ENCODE measurements around the gene IL17B. TPM values are rescaled to one million over a fixed set of nuclear protein-coding genes. Genes with fewer than 3 reads are reported as not detected.

IL17B gene
- polyA plus RNA-seq, 1 donor (not counting 4 experiments of a cell fraction or from before 2014, with no cell fraction given): not detected

GRCh38 chr5:149409268-149409948, 30.3 kb upstream of the IL17B start:
- Histone ChIP-seq H3K9me3 (ENCODE audit: control insufficient read depth, low read depth, low read length) (no peaks in the 10 kb centered on the region), H3K4me3 (ENCODE audit: control insufficient read depth in 2 of 3, extremely low read depth in 1 of 3, insufficient read depth in 2 of 3, low read depth in 1 of 3, low read length in 3 of 3) (no peak overlapping the region), H3K9ac (ENCODE audit: control insufficient read depth, extremely low read depth, insufficient read depth, low read length) (no peak overlapping the region), H3K9me1 (ENCODE audit: control insufficient read depth, extremely low read depth, insufficient read depth, low read length) (no peaks in the 10 kb centered on the region), H3K4me1 (ENCODE audit: control insufficient read depth, extremely low read depth, insufficient read depth, low read length) (no peaks in the 10 kb centered on the region), H3K4me2 (ENCODE audit: control insufficient read depth, extremely low read depth, insufficient read depth, low read depth, low read length) (no peak overlapping the region), H3K27ac (ENCODE audit: control insufficient read depth, insufficient read depth, low read length) (no peak overlapping the region), H4K20me1 (ENCODE audit: control insufficient read depth, extremely low read depth, insufficient read depth, low read length) (no peaks in the 10 kb centered on the region), H3K36me3 (ENCODE audit: control insufficient read depth in 2 of 2, extremely low read depth in 1 of 2, insufficient read depth in 2 of 2, low read length in 2 of 2) (no peaks in the 10 kb centered on the region), H3K27me3 (ENCODE audit: control insufficient read depth, extremely low read depth, insufficient read depth, low read length) (peaks cover 2% of the 10 kb centered on the region), H2AFZ (ENCODE audit: control insufficient read depth, low read length) (no peak overlapping the region), H3K79me2 (ENCODE audit: control insufficient read depth, insufficient read depth, low read length) (no peaks in the 10 kb centered on the region)
- TF ChIP-seq EZH2 (IDR thresholded peaks at IDR 0.05; ENCODE audit: low read length): no peak
- TF ChIP-seq, protein P1, sequence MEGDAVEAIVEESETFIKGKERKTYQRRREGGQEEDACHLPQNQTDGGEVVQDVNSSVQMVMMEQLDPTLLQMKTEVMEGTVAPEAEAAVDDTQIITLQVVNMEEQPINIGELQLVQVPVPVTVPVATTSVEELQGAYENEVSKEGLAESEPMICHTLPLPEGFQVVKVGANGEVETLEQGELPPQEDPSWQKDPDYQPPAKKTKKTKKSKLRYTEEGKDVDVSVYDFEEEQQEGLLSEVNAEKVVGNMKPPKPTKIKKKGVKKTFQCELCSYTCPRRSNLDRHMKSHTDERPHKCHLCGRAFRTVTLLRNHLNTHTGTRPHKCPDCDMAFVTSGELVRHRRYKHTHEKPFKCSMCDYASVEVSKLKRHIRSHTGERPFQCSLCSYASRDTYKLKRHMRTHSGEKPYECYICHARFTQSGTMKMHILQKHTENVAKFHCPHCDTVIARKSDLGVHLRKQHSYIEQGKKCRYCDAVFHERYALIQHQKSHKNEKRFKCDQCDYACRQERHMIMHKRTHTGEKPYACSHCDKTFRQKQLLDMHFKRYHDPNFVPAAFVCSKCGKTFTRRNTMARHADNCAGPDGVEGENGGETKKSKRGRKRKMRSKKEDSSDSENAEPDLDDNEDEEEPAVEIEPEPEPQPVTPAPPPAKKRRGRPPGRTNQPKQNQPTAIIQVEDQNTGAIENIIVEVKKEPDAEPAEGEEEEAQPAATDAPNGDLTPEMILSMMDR (optimal IDR thresholded peaks at IDR 0.05 in 1 of 3, IDR thresholded peaks at IDR 0.05 in 1 of 3, conservative IDR thresholded peaks at IDR 0.05 in 1 of 3; ENCODE audit: extremely low read depth in 1 of 3, insufficient read depth in 2 of 3, low read length in 3 of 3): no peak
- FAIRE-seq (no peak), DNase-seq (ENCODE audit: low read depth, low spot score) (no peak)
- dilution Hi-C loops (cut with MboI; ENCODE audit: extremely low pct_ligation_motif_present, low sequenced_read_pairs): no loop called here

GRCh38 chr5:149408252-149409099, 29.4 kb upstream of the IL17B start:
- Histone ChIP-seq H2AFZ (ENCODE audit: control insufficient read depth, low read length) (no peak overlapping the region), H3K27me3 (ENCODE audit: control insufficient read depth, extremely low read depth, insufficient read depth, low read length) (peaks cover 2% of the 10 kb centered on the region), H3K9ac (ENCODE audit: control insufficient read depth, extremely low read depth, insufficient read depth, low read length) (no peak overlapping the region), H3K9me3 (ENCODE audit: control insufficient read depth, low read depth, low read length) (no peaks in the 10 kb centered on the region), H3K9me1 (ENCODE audit: control insufficient read depth, extremely low read depth, insufficient read depth, low read length) (no peaks in the 10 kb centered on the region), H3K27ac (ENCODE audit: control insufficient read depth, insufficient read depth, low read length) (no peak overlapping the region), H3K4me1 (ENCODE audit: control insufficient read depth, extremely low read depth, insufficient read depth, low read length) (no peaks in the 10 kb centered on the region), H4K20me1 (ENCODE audit: control insufficient read depth, extremely low read depth, insufficient read depth, low read length) (no peaks in the 10 kb centered on the region), H3K36me3 (ENCODE audit: control insufficient read depth in 2 of 2, extremely low read depth in 1 of 2, insufficient read depth in 2 of 2, low read length in 2 of 2) (no peaks in the 10 kb centered on the region), H3K4me3 (ENCODE audit: control insufficient read depth in 2 of 3, extremely low read depth in 1 of 3, insufficient read depth in 2 of 3, low read depth in 1 of 3, low read length in 3 of 3) (no peak overlapping the region), H3K4me2 (ENCODE audit: control insufficient read depth, extremely low read depth, insufficient read depth, low read depth, low read length) (no peak overlapping the region), H3K79me2 (ENCODE audit: control insufficient read depth, insufficient read depth, low read length) (no peaks in the 10 kb centered on the region)
- TF ChIP-seq, protein P1 (optimal IDR thresholded peaks at IDR 0.05 in 1 of 3, IDR thresholded peaks at IDR 0.05 in 1 of 3, conservative IDR thresholded peaks at IDR 0.05 in 1 of 3; ENCODE audit: extremely low read depth in 1 of 3, insufficient read depth in 2 of 3, low read length in 3 of 3): no peak
- no peak for TF ChIP-seq EZH2 (IDR thresholded peaks at IDR 0.05; ENCODE audit: low read length)
- DNase-seq (ENCODE audit: low read depth, low spot score) (no peak), FAIRE-seq (no peak)
- dilution Hi-C loops (cut with MboI; ENCODE audit: extremely low pct_ligation_motif_present, low sequenced_read_pairs): no loop called here

All from keratinocyte (primary cell).